HUDEP-2 (cell line): ENCODE data around the gene TRERF1.
A peak's percentile ranks its signal among the peaks of the same experiment; 100 is the strongest.

Experiments used
- DNase-seq, 76 experiments: peaks; one replicate each; lab custom pipeline; 2025; ENCODE audit not compliant: unreplicated experiment in 76 of 76; lab: John Stamatoyannopoulos, UW

TRERF1 gene

GRCh38 chr6:42260396-42260888 is 191.3 kb downstream of the TRERF1 start:
- DNase-seq: peak in 13 of 76 experiments; percentile 12 to 53 (median 20)

GRCh38 chr6:42259841-42260395 is 191.8 kb downstream of the TRERF1 start:
- DNase-seq: no peak

- DNase-seq: no peak
These were observed 192.4 kb downstream of the TRERF1 start for GRCh38 chr6:42259286-42259685.

- DNase-seq: no peak
These were observed 194.1 kb downstream of the TRERF1 start for GRCh38 chr6:42257614-42258013.

DNA sequence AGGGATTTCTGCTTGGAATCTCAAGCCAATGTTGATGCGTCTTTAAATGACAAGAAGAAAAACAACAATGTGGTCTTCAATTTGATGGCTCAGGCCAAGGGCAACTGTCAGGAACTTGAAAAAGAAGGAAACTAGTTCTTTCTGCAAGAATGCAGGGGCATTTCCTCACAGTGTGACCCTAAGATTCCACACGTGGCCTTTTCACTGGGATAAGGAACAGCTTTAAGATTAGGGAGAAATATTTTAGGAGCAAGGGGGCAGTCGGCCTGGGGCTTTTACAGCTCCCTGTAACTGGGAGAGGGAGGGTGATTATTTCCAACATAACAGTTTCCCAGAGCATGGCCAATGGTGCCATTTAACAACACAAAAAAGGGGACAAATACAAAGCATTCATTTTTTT is 194.7 kb downstream of the TRERF1 start:
- DNase-seq: no peak

- no peak for DNase-seq
These were observed 196.7 kb downstream of the TRERF1 start for GRCh38 chr6:42255050-42255449.

DNA sequence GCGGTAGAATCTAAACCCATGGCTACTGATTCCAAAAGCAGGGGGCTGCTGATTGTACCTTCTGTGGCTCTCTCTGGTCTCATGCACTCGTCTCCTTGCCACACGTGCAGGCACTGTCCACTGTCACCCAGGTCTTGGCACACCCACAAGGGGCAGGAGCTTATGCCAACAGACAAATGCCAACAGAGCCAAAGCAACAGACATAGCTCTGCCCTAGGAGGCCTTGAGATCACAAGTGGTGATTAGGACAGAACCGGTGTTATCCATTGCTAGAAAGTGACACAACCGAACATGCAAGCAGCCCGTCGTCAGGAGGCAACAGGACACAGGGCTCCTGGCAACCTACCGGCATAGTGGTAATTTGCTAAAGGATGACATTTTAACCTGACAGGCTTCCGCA is 197.2 kb downstream of the TRERF1 start:
- DNase-seq: no peak

DNA sequence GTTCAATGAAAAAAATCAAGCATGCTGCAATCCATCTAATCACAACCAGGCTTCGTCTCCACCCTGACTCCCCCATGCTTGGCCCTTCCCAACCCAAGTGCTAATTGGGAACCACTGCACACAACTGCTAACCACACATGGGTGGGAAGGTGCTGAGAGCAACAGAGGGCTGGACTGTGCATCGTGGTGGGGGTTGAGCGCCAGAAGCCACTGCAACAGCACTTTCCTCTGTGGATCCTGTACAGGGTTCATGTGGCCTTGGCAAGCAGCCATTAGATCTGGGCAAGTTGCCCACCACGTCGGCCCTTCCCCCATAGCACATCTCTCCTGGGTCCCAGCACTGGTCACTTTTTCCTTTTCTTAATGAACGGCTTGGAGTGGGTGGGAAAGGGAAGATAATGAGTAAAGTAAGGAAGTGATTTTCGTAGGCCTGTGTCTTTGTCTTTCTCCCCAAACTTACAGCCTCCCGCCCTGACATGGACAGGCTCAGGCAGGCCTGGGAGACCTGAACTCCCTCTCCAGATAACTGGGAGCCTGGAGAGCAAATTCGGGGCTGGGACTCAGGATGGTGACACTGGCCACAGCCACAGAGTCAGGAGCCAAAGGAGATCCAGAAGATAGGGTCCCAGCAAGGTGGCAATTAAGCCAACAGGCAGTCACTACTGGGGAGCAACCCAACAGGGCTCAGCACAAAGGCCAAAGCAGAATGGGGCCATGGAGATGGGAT is 199.7 kb downstream of the TRERF1 start:
- DNase-seq: peak in 10 of 76 experiments; percentile 10 to 60 (median 28)

DNA sequence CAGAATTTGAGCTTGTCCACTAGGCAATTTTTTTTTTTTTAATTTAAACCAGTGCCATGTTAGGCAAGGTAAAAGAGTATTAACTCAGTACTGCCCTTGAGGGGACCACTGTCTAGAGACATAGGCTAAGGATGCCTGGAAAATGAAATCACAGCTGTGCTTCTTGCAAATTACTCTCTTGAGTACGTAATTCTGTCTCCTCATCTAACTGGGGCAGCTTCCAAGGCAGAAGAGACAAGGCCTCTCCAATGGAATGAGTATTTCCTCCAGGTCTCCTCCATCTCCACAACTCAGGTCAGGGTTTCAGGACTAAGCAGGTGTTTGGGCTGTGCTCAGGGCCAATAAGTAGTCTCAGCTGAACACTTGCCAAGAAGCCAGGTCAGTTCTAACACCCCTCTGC is 200.2 kb downstream of the TRERF1 start:
- DNase-seq: no peak

- DNase-seq: no peak
These were observed 201.3 kb downstream of the TRERF1 start for GRCh38 chr6:42250274-42250931.

DNA sequence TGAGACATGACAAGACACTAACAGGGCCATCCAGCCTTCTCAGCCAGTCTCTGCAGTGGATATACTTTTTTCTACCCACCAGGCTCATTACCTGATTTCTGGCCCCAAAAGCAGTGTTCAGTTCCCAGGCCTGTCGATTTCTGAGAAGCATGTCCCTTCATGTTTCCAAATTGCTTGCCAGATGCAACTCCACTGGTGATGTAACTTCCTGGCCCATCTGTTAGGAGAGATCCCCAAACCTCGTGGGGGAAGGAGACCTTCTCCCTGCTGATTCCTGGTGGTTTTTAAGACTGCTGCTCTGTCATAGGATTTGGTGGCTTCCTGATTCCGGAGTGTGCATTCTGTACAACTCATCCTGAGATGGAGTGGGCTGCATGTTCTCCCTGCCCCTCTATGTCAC is 202.4 kb downstream of the TRERF1 start:
- DNase-seq: no peak

DNA sequence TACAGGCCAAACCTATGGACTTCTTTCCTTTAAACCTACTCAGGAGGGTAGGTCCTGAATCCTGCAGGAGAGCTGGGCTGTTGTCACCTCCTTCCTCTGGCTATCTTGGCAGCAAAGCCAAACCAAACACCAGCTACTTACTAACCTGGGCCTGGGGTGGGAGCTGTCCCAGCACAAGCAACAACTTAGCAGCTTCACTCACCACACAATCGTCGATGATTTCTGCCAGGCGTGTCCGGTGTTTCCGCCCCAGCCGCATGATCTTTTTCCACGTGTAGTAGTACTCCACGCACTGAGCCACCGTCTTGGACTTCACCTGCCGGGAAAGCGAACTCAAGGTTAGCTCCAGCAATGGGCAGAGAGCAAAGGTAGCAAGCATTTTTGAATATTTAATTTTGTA is 208.7 kb downstream of the TRERF1 start:
- DNase-seq: no peak

GRCh38 chr6:42241915-42242314 is 209.8 kb downstream of the TRERF1 start:
- no peak for DNase-seq

GRCh38 chr6:42239736-42240375 is 211.9 kb downstream of the TRERF1 start:
- DNase-seq: peak in 6 of 76 experiments; percentile 9 to 31 (median 19)

DNA sequence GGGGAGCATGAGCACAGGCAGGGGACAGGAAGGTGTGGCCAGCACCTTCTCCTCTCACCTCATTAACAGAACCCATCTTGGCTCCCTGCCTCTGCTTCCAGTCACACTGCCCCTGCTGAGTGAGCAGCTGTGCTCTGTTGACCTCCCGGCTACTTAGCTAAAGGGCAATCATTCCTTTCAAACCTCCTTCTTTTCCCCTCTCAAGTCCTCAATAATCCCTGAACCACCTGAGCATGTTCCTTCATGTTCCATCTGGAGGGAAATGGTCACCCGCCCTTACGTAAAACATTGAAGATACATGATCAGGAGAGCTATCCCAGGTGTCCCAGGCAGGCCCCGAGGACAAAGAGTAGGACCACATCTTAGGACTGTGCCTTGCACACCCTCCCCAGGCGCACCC is 212.4 kb downstream of the TRERF1 start:
- no peak for DNase-seq

- DNase-seq: no peak
These were observed 213.9 kb downstream of the TRERF1 start for GRCh38 chr6:42237857-42238256.

GRCh38 chr6:42236682-42237473 is 214.8 kb downstream of the TRERF1 start:
- no peak for DNase-seq

DNA sequence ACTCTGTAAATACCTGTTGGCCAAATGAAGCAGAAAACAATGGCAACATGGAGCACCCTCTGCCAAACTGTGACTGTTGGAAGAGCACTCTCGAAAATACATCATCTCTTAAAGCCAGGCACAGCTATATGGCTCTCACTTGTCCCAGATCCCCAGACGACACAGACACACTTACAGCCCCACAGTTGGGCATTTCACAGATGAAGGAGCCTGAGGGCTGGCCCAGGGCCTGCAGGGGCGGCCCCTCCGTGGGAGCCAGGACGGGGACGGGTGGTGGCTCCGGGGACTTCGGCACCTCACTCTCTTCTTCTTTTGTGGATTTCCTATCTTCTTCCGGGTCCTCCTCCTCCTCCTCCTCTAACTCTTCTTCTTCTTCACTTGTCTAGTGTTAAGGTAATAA is 215.7 kb downstream of the TRERF1 start:
- no peak for DNase-seq

DNA sequence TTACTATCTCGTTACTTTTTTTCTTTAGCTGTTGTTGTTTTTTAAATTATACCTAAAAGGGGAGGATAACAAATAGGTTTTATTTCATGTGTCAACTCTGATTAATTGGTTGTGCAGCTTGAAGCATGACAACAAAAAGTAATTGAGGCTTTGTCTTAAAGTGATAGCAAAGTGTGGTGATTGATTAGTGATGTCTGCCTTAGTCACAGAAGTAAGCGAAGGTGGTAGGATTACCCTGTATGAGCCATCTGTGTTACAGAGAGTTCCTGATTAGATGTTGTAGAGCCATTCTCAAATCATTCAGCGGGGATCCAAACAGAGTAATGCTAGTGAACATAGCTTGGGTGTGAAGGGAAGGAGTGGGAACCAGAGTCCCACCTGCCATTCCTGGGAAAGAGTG is 219.7 kb downstream of the TRERF1 start:
- DNase-seq: no peak
